ENCODE data around the gene STRN3. TPM values are rescaled to one million over a fixed set of nuclear protein-coding genes. Genes with fewer than 3 reads are reported as not detected.

Gene STRN3
- total RNA-seq, 1 experiment from 2014 or later = 52.1 TPM

GRCh38 chr14:30868736-30869135, 157.4 kb downstream of the STRN3 start:
- Histone ChIP-seq H3K56ac (ENCODE audit: insufficient read length, low read depth, low read length) (no peak overlapping the region), H3T11ph (ENCODE audit: low read length) (no peak overlapping the region), H2AK5ac (ENCODE audit: insufficient read length, low read length) (no peak overlapping the region), H3K27me3 (ENCODE audit: insufficient read depth, low read length) (peaks cover 3% of the 10 kb centered on the region; the same call in 1 of the 2 replicates), H3K4me2 (ENCODE audit: insufficient read depth, insufficient read length, low read length) (no peak overlapping the region), H3K9ac (ENCODE audit: extremely low read depth, insufficient read length, low read length) (no peak overlapping the region), H3K27ac (ENCODE audit: insufficient read length, low read depth, low read length) (no peak overlapping the region), H2AFZ (ENCODE audit: low read length) (no peak overlapping the region), H2BK20ac (ENCODE audit: low read depth, low read length, poor library complexity, severe bottlenecking) (no peak overlapping the region), H4K91ac (ENCODE audit: insufficient read length, low read depth, low read length) (no peak overlapping the region), H2BK5ac (ENCODE audit: insufficient read length, low read length) (no peak overlapping the region), H3K4me1 (ENCODE audit: insufficient read depth, low read length) (peaks cover 2% of the 10 kb centered on the region; the same call in 1 of the 2 replicates), H4K5ac (ENCODE audit: insufficient read length, low read depth, low read length) (no peak overlapping the region), H3K9me3 (ENCODE audit: control insufficient read depth, low read depth, low read length) (no peaks in the 10 kb centered on the region), H2BK120ac (ENCODE audit: low read depth, low read length, poor library complexity, severe bottlenecking) (no peak overlapping the region), H3K79me1 (ENCODE audit: insufficient read depth, low read depth, low read length, poor library complexity, severe bottlenecking) (no peaks in the 10 kb centered on the region), H2BK12ac (ENCODE audit: insufficient read length, low read depth, low read length) (no peak overlapping the region), H3K14ac (ENCODE audit: insufficient read depth, low read length) (no peak overlapping the region), H4K20me1 (ENCODE audit: control insufficient read depth, insufficient read depth, insufficient read length) (no peaks in the 10 kb centered on the region), H3K23me2 (ENCODE audit: insufficient read length, low read depth, low read length, poor library complexity, severe bottlenecking) (no peaks in the 10 kb centered on the region), H3K18ac (ENCODE audit: insufficient read length, low read depth, low read length) (no peak overlapping the region), H2BK15ac (ENCODE audit: low read depth, low read length) (no peak overlapping the region), H4K8ac (replicated peaks; ENCODE audit: insufficient read length, low read depth, low read length) (no peak overlapping the region), H3K79me2 (ENCODE audit: insufficient read depth, low read length) (no peaks in the 10 kb centered on the region), H3K23ac (ENCODE audit: insufficient read length, low read depth, low read length) (no peak overlapping the region), H3K4ac (ENCODE audit: low read depth, low read length) (no peak overlapping the region)
- Mint-ChIP-seq H3K4me3 (no peak overlapping the region), H3K27ac (no peak overlapping the region), H3K27me3 (ENCODE audit: low read depth) (peaks cover 13% of the 10 kb centered on the region), H3K36me3 (ENCODE audit: insufficient read depth in 1 of 3, low read depth in 3 of 3) (no peaks in the 10 kb centered on the region; a peak in 1 of 7 replicates), H3K4me1 (peaks cover 26 to 31% of the 10 kb centered on the region in 2 experiments), H3K9me3 (no peaks in the 10 kb centered on the region)
- DNase-seq = no peak
- no peak for TF ChIP-seq CTCF (conservative IDR thresholded peaks at IDR 0.05)
- WGBS (ENCODE audit: extremely low coverage, insufficient read length, low lambda C conversion rate) = no CpG with 5 or more reads among the region's 5 CpGs

Data from H9 (cell line).